GM12874 (cell line): ENCODE data around the gene ARID1B.

Experiments used
- CTCF ChIP-seq: IDR thresholded peaks from 2 replicates; pipeline ENCODE4 v1.5.1; 2011; ENCODE audit warnings: low read depth, mild to moderate bottlenecking, control low read depth, low read length, moderate library complexity; ENCODE audit not compliant: insufficient read depth

ARID1B gene

GRCh38 chr6:157117431-157118095 is 340.4 kb downstream of the ARID1B start:
- TF ChIP-seq CTCF: no peak

GRCh38 chr6:157119502-157120027 is 342.4 kb downstream of the ARID1B start:
- no peak for TF ChIP-seq CTCF

GRCh38 chr6:157120534-157121232 is 343.5 kb downstream of the ARID1B start:
- TF ChIP-seq CTCF: no peak

GRCh38 chr6:157121897-157122296 is 344.7 kb downstream of the ARID1B start:
- no peak for TF ChIP-seq CTCF

- TF ChIP-seq CTCF: no peak
These were observed 346.1 kb downstream of the ARID1B start for GRCh38 chr6:157123234-157123633.

- TF ChIP-seq CTCF: no peak
These were observed 347.5 kb downstream of the ARID1B start for GRCh38 chr6:157124485-157125254.

- TF ChIP-seq CTCF: no peak
These were observed 348.4 kb downstream of the ARID1B start for GRCh38 chr6:157125531-157125930.
